Loucy (cell line): ENCODE measurements around the gene RPLP2.

Experiments used
- H2AFZ ChIP-seq: fragments of 200-600 bp; sonication (generic); 2 replicates; pipeline ENCODE4 v1.6.0; 2016; ENCODE audit warnings: antibody characterized with exemption, mild to moderate bottlenecking, low read length, moderate library complexity
- H3F3A ChIP-seq: fragments of 200-600 bp; 2 replicates; pipeline ENCODE4 v1.6.0; 2016; ENCODE audit warnings: antibody characterized with exemption, low read depth, mild to moderate bottlenecking
- H3K27me3 ChIP-seq: fragments of 200-600 bp; sonication (generic); 2 replicates; pipeline ENCODE4 v1.6.1; 2014; ENCODE audit warnings: low read length, mild to moderate bottlenecking; ENCODE audit not compliant: insufficient read depth, poor library complexity, severe bottlenecking
- H3K36me3 ChIP-seq: fragments of 200-600 bp; sonication (generic); 2 replicates; pipeline ENCODE4 v1.6.1; 2016; ENCODE audit warnings: low read length; ENCODE audit not compliant: insufficient read depth
- H3K4me1 ChIP-seq: fragments of 200-600 bp; sonication (generic); 2 replicates; pipeline ENCODE4 v1.5.1; 2014; ENCODE audit warnings: low read length, mild to moderate bottlenecking; ENCODE audit not compliant: insufficient read depth, poor library complexity, severe bottlenecking
- H3K4me2 ChIP-seq: fragments of 200-600 bp; sonication (generic); 2 replicates; pipeline ENCODE4 v1.6.0; 2014; ENCODE audit warnings: antibody characterized with exemption, low read length, low read depth, mild to moderate bottlenecking; ENCODE audit not compliant: poor library complexity, severe bottlenecking
- H3K4me3 ChIP-seq: fragments of 200-600 bp; sonication (generic); 2 replicates; pipeline ENCODE4 v1.5.1; 2014; ENCODE audit warnings: low read length, mild to moderate bottlenecking, mixed read lengths; ENCODE audit not compliant: poor library complexity, severe bottlenecking
- H3K79me2 ChIP-seq: fragments of 200-600 bp; sonication (generic); 2 replicates; pipeline ENCODE4 v1.6.1; 2014; ENCODE audit warnings: low read length; ENCODE audit not compliant: insufficient read depth
- H3K9ac ChIP-seq: fragments of 200-600 bp; sonication (generic); 2 replicates; pipeline ENCODE4 v1.6.0; 2014; ENCODE audit warnings: mild to moderate bottlenecking, low read depth, low read length, moderate library complexity; ENCODE audit not compliant: poor library complexity, severe bottlenecking
- H3K9me2 ChIP-seq: fragments of 200-600 bp; sonication (generic); replicated peaks from 2 replicates; pipeline ENCODE4 v1.6.1; 2016; ENCODE audit warnings: low read depth, low read length, mixed read lengths
- H3K9me3 ChIP-seq: fragments of 200-600 bp; sonication (generic); 2 replicates; pipeline ENCODE4 v1.6.1; 2014; ENCODE audit warnings: mild to moderate bottlenecking, antibody characterized with exemption, low read length, low read depth; ENCODE audit not compliant: insufficient read depth
- H4K20me1 ChIP-seq: fragments of 200-600 bp; sonication (generic); 2 replicates; pipeline ENCODE4 v1.6.0; 2014; ENCODE audit warnings: antibody characterized with exemption, low read length, mild to moderate bottlenecking; ENCODE audit not compliant: insufficient read depth, poor library complexity, severe bottlenecking
- CTCF ChIP-seq: fragments of 200-600 bp; sonication (generic); conservative IDR thresholded peaks from 2 replicates; pipeline ENCODE4 v1.5.1; 2014; ENCODE audit warnings: mild to moderate bottlenecking, antibody characterized with exemption, low read length
- EZH2phosphoT487 ChIP-seq: fragments of 200-600 bp; IDR thresholded peaks from 2 replicates; pipeline ENCODE4 v1.6.1; 2018; ENCODE audit warnings: antibody characterized with exemption, mild to moderate bottlenecking, moderate library complexity, borderline replicate concordance

Gene RPLP2

GRCh38 chr11:852762-853161, 43.0 kb downstream of the RPLP2 start:
- no peak overlapping the region for H3K9ac ChIP-seq
- H3K4me1 ChIP-seq, result no peaks in the 10 kb centered on the region
- H2AFZ ChIP-seq, result no peak overlapping the region
- no peaks in the 10 kb centered on the region for H3K27me3 ChIP-seq
- no peaks in the 10 kb centered on the region for H3K9me3 ChIP-seq
- TF ChIP-seq CTCF (no peak), EZH2phosphoT487 (no peak)
- no peaks in the 10 kb centered on the region for H3F3A ChIP-seq
- no peaks in the 10 kb centered on the region for H4K20me1 ChIP-seq
- H3K4me2 ChIP-seq, result no peak overlapping the region
- no peak overlapping the region for H3K4me3 ChIP-seq
- H3K9me2 ChIP-seq, result no peaks in the 10 kb centered on the region
- H3K79me2 ChIP-seq, result no peaks in the 10 kb centered on the region
- H3K36me3 ChIP-seq, result no peaks in the 10 kb centered on the region

- Histone ChIP-seq H3K27me3 (no peaks in the 10 kb centered on the region), H3K79me2 (no peaks in the 10 kb centered on the region), H3K36me3 (no peaks in the 10 kb centered on the region), H3K9ac (no peak overlapping the region), H3K4me1 (no peaks in the 10 kb centered on the region), H3F3A (no peaks in the 10 kb centered on the region), H3K9me2 (no peaks in the 10 kb centered on the region), H3K9me3 (no peaks in the 10 kb centered on the region), H4K20me1 (no peaks in the 10 kb centered on the region), H2AFZ (no peak overlapping the region), H3K4me3 (no peak overlapping the region), H3K4me2 (no peak overlapping the region)
- TF ChIP-seq CTCF (no peak), EZH2phosphoT487 (no peak)
These were observed 44.1 kb downstream of the RPLP2 start for GRCh38 chr11:853682-854448.

- Histone ChIP-seq H3K79me2 (no peaks in the 10 kb centered on the region), H4K20me1 (no peaks in the 10 kb centered on the region), H3K4me3 (no peak overlapping the region), H3K27me3 (no peaks in the 10 kb centered on the region), H3K36me3 (no peaks in the 10 kb centered on the region), H3K9me3 (no peaks in the 10 kb centered on the region), H3K9me2 (no peaks in the 10 kb centered on the region), H3K4me1 (peaks cover under 1% of the 10 kb centered on the region), H3K9ac (no peak overlapping the region), H3F3A (no peaks in the 10 kb centered on the region), H2AFZ (no peak overlapping the region), H3K4me2 (no peak overlapping the region)
- TF ChIP-seq EZH2phosphoT487, result no peak
- TF ChIP-seq CTCF, result no peak
These were observed 45.0 kb downstream of the RPLP2 start for GRCh38 chr11:854601-855329.
